Measurements from ENCODE around the gene TNFAIP1. TPM values are rescaled to one million over a fixed set of nuclear protein-coding genes. Genes with fewer than 3 reads are reported as not detected.

Gene TNFAIP1
- total RNA-seq, 8 experiments from 2014 or later = 20.8 to 69.2 (median 24.8) TPM

DNA sequence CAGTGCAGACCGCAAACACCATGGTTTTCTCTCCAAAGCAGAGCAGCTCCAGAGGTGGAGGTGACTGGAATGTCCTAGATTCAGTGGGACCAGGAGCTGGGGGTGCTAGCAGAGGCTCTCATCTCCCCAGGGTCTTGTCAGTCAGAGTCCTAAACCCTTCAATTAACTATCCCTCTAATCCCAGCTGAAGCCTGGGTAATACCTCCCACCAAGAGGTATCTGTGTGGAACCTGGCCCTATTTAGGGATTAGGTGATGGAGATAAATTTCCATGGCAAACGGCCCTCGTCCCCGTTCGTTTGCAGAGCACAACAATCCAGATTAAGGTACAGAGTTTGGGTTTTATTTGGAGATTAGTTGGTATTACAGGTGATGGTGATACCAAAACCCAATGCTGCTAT is 27.6 kb downstream of the TNFAIP1 start:
- peaks cover 2 to 3% of the 10 kb centered on the region in 2 donors for H3K4me1 ChIP-seq (replicated peaks in 1 of 2)
- ATAC-seq (replicated peaks in 6 of 8) = no peak
- in situ Hi-C loops (cut with MboI; ENCODE audit: low pct_unique_long_range_greater_than_20kb in 2 of 9, low sequenced_read_pairs in 9 of 9, unreplicated experiment in 9 of 9) = no loop called here
- 88 to 97% methylated on average over 4 of the region's 5 CpGs; no CpG with 5 or more reads in 8 of the 10 experiments for WGBS, 10 experiments
- no peak overlapping the region for H3K4me3 ChIP-seq
- no peak overlapping the region for H3K27ac ChIP-seq

DNA sequence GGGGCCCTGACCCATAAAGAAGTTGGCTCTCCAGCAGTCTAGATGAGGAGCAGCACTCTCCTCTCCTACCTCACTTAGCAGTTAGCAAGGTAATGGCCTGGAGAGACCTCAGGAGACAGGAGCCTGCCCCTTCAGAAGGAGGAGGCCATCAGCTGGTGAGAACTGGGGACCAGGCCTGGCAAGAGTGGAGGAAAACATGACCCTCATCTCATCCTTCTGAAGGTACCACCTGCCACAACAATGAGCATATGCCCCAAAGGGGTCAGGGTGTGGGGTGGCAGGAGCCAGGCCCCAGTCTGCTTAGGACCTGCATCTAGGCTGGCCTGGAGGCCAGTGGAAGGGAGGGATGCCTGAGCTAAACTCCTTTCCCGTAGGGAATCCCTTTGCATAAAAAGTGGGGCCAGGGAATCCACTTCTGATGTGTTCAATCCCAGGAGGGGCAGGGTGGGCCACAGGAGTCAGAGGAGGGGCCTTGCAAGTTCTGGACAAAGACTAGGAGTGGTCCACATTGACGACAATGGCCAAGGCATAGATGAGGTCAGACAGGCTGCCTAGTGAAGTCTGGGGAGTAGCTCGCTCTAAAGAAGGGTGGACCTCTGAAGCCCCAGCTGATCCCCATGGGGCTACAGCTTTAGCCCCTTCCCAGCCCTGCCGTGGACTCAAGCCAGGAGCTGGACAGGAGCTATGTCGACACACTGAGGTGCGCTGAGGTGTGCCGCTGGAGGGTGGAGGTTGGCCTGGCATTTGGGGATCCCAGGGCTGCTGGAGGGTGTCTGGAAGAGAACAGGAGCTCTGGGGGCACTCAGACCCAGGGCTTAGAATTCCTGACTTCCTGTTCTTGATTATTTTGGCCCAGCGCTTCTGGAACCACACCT is 28.5 kb downstream of the TNFAIP1 start:
- ATAC-seq (replicated peaks in 6 of 8) = no peak
- in situ Hi-C loops (cut with MboI; ENCODE audit: low pct_unique_long_range_greater_than_20kb in 2 of 9, low sequenced_read_pairs in 9 of 9, unreplicated experiment in 9 of 9) = no loop called here
- H3K27ac ChIP-seq = no peak overlapping the region
- H3K4me3 ChIP-seq = no peak overlapping the region
- WGBS, 10 experiments = 90 to 100% methylated on average over 2 to 4 of the region's 8 CpGs; no CpG with 5 or more reads in 8 of the 10 experiments
- H3K4me1 ChIP-seq (replicated peaks in 1 of 2) = no peaks in the 10 kb centered on the region

DNA sequence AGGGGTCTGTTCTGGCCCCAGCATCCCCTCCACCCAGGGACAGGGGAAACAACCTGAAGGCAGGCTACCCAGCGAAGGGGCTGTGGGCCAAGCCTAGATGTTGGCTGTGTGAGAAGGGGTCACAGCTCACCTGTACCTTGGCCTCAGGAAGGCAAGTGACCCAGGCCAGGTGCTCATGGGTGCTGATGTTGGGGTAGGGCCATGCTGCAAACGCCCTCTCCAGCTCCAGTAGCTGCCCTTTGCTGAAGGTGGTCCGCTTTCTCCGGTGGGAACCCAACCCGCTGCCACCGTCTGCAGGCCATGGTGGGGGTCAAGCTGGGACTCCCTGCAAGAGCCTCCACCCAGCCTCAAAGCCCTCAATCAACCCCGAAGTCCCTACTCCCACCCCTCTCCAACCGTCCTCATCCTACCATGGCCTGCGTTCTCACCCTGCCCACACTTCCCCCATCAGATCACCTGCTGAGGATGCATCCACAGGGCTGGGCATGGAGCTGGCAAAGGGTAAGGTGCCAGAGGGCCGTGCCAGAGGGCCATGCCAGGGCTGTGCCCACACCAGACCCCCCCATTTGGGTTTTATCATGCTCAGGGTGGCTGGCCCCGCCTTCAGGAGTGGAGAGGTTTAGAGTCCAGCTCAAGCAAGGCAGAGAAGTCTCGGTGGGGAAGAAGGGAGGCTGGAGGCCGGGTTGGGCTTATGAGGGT is 29.3 kb downstream of the TNFAIP1 start, which contains the start of gene SEBOX:
TSS of gene SEBOX (minus strand) at position 535 of the 699 bp plus-strand sequence. CDS start at position 487, 48 bp downstream.
- in situ Hi-C loops (cut with MboI; ENCODE audit: low pct_unique_long_range_greater_than_20kb in 2 of 9, low sequenced_read_pairs in 9 of 9, unreplicated experiment in 9 of 9) = no loop called here
- Histone ChIP-seq H3K27ac (no peak within 1 kb of the TSS), H3K4me1 (replicated peaks in 1 of 2) (no peaks in the 10 kb centered on the region), H3K4me3 (no peak within 1 kb of the TSS)
- 90 to 100% methylated on average over 1 to 2 of the region's 13 CpGs; no CpG with 5 or more reads in 8 of the 10 experiments for WGBS, 10 experiments
- ATAC-seq (replicated peaks in 6 of 8) = peak in 1 of 8 experiments; percentile 2

DNA sequence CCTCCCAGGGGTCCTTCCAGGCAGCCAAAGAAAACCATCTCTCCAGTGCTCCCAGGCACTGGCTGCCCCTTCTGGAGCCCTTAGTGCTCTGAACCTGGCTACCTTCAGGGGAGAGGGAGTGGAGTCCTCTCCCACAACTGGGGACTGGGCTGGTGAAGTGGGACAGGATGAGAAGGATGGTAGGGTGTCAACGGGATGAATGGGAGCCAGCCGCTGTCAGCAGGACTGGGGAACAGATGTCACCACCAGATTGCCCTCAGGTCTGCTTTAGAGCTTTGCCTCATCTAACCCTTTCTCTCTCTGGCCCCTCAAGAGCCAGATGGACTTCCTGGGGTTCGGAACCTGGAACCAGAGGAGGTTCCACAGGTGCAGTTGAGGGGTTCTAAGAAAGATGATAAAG is 29.9 kb downstream of the TNFAIP1 start:
- no peak overlapping the region for H3K27ac ChIP-seq
- H3K4me3 ChIP-seq = no peak overlapping the region
- WGBS, 10 experiments = 60 to 100% (median 91%) methylated on average over 1 to 3 of the region's 3 CpGs; no CpG with 5 or more reads in 6 of the 10 experiments
- H3K4me1 ChIP-seq (replicated peaks in 1 of 2) = peaks cover 3 to 6% of the 10 kb centered on the region in 2 donors
- in situ Hi-C loops (cut with MboI; ENCODE audit: low pct_unique_long_range_greater_than_20kb in 2 of 9, low sequenced_read_pairs in 9 of 9, unreplicated experiment in 9 of 9) = no loop called here
- ATAC-seq (replicated peaks in 6 of 8) = no peak

DNA sequence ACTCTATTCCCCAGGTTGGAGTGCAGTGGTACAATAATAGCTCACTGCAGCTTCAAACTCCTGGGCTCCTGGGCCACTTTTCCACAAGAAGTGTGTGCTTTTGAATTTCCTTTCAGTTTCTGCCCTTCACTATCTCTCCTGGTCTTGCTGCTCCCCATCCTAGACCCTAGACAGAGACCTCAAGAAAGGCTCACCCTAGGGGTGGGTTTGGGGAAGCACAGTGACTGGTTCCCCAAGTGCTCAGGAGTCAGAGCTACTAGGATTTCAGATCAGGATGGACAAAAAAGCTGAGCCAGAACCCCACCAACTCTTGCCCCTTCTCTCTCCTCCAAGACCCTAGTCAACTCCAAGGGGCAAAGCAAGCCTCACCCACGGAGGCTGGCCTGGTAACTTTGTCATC is 31.0 kb downstream of the TNFAIP1 start:
- peaks cover 9 to 11% of the 10 kb centered on the region in 2 donors for H3K4me1 ChIP-seq (replicated peaks in 1 of 2)
- 80% methylated on average over 1 of the region's 1 CpG; no CpG with 5 or more reads in 9 of the 10 experiments for WGBS, 10 experiments
- ATAC-seq (replicated peaks in 6 of 8) = no peak
- no peak overlapping the region for H3K4me3 ChIP-seq
- in situ Hi-C loops (cut with MboI; ENCODE audit: low pct_unique_long_range_greater_than_20kb in 2 of 9, low sequenced_read_pairs in 9 of 9, unreplicated experiment in 9 of 9) = no loop called here
- no peak overlapping the region for H3K27ac ChIP-seq

DNA sequence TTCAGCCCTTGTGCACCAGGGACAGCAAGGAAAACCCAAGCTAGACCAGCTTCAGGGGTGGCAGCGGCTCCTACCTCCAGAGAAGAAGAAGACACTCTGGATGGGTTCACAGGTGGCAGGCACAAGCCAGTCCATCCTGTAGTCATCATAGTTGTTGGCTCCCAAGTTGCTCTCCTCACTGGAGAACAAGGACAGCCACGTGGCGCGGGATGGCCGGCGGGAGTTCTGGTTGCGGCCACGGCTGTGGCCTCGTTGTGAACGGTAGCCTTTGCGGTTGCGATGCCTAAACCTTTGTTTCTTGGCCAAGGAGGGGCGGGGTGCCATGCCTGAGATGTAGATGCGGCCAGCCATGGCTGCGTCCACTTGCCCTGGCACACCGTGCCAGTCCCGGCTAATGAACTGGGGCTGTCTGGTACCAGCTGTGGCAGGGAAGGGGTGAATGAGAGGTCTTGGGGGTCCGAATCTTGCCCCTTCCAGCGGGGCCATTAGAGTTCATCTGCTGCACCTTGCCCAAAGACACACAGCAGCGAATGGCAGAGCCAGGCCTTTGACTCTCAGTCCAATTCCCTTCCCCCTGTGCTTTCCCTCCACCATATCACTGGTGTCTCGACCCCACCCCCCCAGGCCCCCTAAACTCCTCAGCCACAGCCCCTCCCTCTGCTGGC is 32.2 kb downstream of the TNFAIP1 start:
- Histone ChIP-seq H3K27ac (no peak overlapping the region), H3K4me3 (no peak overlapping the region), H3K4me1 (replicated peaks in 1 of 2) (peaks cover 12 to 15% of the 10 kb centered on the region in 2 donors)
- 78 to 100% (median 86%) methylated on average over 4 to 11 of the region's 21 CpGs; no CpG with 5 or more reads in 7 of the 10 experiments for WGBS, 10 experiments
- in situ Hi-C loops (cut with MboI; ENCODE audit: low pct_unique_long_range_greater_than_20kb in 2 of 9, low sequenced_read_pairs in 9 of 9, unreplicated experiment in 9 of 9) = no loop called here
- no peak for ATAC-seq (replicated peaks in 6 of 8)

DNA sequence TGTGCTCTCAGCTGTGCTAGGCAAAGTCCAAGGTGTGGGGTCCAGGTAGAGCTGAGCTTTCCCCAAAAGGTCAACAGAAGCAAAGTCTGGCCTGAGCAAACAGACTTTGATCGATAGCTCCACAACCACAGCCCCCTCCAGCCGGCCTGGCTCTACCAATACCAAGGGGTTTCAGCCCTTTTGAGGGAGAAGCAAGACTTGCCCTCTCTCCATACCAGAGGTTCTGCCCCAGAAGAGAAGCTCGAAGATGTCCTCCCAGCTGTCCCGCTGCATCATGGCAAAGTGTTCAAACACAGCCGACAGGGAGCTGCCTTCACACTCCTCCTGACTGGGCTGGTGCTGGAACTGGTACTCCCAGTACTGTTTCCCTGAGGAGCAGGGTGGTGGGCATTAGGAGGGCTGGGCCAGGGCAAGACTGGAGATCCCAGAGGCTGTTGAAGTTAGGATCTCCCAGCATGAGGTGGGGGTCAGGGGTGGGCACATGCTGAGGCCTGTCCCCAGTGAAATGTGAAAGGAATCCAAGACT is 32.8 kb downstream of the TNFAIP1 start:
- no CpG with 5 or more reads among the region's 5 CpGs for WGBS, 10 experiments
- ATAC-seq (replicated peaks in 6 of 8) = no peak
- H3K4me3 ChIP-seq = no peak overlapping the region
- in situ Hi-C loops (cut with MboI; ENCODE audit: low pct_unique_long_range_greater_than_20kb in 2 of 9, low sequenced_read_pairs in 9 of 9, unreplicated experiment in 9 of 9) = no loop called here
- no peak overlapping the region for H3K27ac ChIP-seq
- H3K4me1 ChIP-seq (replicated peaks in 1 of 2) = peaks cover 18 to 21% of the 10 kb centered on the region in 2 donors

DNA sequence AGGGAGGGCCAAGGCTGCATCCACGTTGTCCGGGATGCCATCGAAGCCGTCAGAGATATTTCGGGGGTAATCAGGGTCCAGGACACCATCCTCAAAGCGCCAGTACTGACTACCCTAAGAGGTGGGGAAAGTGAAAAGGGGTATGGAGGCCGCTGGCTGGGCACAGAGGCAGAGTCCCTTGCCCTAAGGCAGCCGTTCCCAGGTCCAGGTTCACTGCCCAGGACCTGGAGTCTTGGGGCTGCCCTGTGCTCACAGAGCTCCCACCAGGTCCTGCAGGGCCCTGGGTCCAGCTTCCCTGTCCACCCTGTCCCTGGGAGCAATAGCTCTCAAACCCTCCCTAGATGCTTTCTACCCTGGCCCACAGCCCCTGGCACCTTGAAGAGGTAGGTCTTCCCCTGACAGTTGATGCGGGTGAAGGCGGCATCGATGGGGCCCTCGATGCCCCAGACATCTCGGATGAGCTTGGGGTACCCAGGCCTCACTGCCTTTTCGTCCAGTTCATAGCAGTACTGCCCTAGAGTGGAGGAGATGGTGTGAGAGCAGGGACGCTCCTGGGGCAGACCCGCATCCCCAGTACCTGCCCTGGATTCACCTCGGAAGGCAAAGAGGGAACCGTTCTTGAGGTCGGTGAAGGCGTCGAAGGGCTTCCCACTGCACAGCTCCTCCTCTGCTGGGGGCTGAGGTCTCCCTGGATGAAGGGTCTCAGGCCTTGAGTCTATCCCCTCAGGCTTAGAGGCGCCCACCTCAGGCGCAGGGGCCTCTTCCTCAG is 33.5 kb downstream of the TNFAIP1 start:
- in situ Hi-C loops (cut with MboI; ENCODE audit: low pct_unique_long_range_greater_than_20kb in 2 of 9, low sequenced_read_pairs in 9 of 9, unreplicated experiment in 9 of 9) = no loop called here
- Histone ChIP-seq H3K4me3 (no peak overlapping the region), H3K4me1 (replicated peaks in 1 of 2) (peaks cover 24 to 25% of the 10 kb centered on the region in 2 donors), H3K27ac (no peak overlapping the region)
- WGBS, 10 experiments = 70 to 98% (median 90%) methylated on average over 2 to 9 of the region's 23 CpGs; no CpG with 5 or more reads in 4 of the 10 experiments
- ATAC-seq (replicated peaks in 6 of 8) = no peak

DNA sequence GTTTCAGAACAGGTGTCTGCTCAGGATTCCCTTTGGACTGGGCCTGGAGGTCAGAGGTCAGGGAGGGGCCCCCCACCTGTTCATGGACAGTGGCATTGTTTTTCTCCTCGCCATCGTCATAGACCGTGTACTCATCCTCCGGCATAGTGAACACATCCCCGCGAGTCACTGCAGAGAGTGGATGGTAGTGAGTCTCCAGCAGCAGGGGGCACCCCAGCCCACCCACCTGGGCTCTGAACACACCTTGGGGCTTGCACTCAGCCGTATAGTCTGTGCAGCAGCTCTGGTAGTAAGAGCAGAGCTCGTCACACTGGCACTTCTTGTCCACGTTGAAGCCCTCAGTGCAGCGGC is 34.1 kb downstream of the TNFAIP1 start:
- Histone ChIP-seq H3K4me1 (replicated peaks in 1 of 2) (peaks cover 24 to 26% of the 10 kb centered on the region in 2 donors), H3K27ac (no peak overlapping the region), H3K4me3 (no peak overlapping the region)
- WGBS, 10 experiments = 18 to 87% methylated on average over 3 of the region's 10 CpGs; no CpG with 5 or more reads in 8 of the 10 experiments
- no peak for ATAC-seq (replicated peaks in 6 of 8)
- in situ Hi-C loops (cut with MboI; ENCODE audit: low pct_unique_long_range_greater_than_20kb in 2 of 9, low sequenced_read_pairs in 9 of 9, unreplicated experiment in 9 of 9) = no loop called here

DNA sequence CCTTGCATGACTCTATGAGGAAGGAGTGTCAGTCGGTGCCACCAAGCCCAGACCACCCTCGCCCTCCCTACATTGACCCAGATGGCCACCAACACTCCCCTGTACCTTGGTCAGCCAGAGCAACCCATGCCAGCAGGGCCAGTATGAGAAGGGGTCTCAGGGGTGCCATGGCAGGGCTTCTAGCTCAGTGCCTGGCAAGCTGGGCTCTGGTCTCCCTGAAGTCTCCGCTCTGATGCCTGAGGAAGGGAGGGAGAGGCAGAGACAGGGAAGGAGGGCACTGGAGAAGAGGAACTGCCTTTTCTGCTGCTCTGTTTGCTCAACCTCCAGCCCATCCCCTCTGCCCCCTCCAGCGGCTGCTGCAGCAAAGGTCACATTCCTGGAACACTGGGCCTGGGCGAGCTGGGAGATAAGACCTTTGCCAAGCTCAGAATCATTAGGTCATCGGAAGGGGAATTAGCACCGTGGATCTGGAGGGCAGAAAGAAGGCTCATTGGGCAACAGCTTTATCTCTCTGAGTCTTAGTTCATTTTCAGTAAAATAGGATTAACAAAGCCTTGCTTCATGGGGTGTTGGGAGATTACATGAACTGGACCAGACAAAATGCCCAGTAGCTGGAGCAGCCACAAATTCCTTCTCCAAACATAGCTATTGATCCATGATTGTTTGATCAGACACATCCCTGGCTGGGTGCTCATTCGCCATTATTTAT is 34.6 kb downstream of the TNFAIP1 start, which contains the start of gene VTN:
TSS of gene VTN (minus strand) at position 273 of the 709 bp plus-strand sequence. CDS start at position 169, 104 bp downstream.
- H3K27ac ChIP-seq = no peak within 1 kb of the TSS
- no peak for ATAC-seq (replicated peaks in 6 of 8)
- peaks cover 24 to 26% of the 10 kb centered on the region in 2 donors for H3K4me1 ChIP-seq (replicated peaks in 1 of 2)
- WGBS, 10 experiments = 7 to 80% (median 33%) methylated on average over 1 to 5 of the region's 8 CpGs; no CpG with 5 or more reads in 1 of the 10 experiments
- in situ Hi-C loops (cut with MboI; ENCODE audit: low pct_unique_long_range_greater_than_20kb in 2 of 9, low sequenced_read_pairs in 9 of 9, unreplicated experiment in 9 of 9) = no loop called here
- peak within 1 kb of the TSS in 3 of 5 donors; percentile 7 to 68 (median 13) for H3K4me3 ChIP-seq

DNA sequence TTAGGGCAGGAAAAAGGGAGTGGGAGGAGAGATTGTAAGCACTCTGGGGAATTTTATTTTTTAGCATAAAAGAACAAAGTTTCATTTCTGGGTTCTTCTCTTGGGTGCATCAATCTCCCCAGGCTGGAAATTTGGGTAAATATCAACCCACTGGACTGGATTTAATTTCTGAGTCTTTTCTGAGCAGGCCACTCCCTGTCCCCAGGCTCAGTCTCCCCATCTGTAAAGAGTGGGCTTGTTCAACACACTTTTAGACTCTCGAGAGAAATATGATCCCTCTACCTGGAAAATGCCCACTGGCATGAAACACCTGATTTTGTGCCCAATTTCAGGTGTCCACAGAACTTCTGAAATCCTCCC is 35.2 kb downstream of the TNFAIP1 start:
- Histone ChIP-seq H3K4me1 (replicated peaks in 1 of 2) (peaks cover 24 to 26% of the 10 kb centered on the region in 2 donors), H3K4me3 (peak overlapping the region in 2 of 5 donors; percentile 13 to 68), H3K27ac (no peak overlapping the region)
- WGBS, 10 experiments = 100% methylated on average over 1 of the region's 1 CpG; no CpG with 5 or more reads in 8 of the 10 experiments
- ATAC-seq (replicated peaks in 6 of 8) = no peak
- in situ Hi-C loops (cut with MboI; ENCODE audit: low pct_unique_long_range_greater_than_20kb in 2 of 9, low sequenced_read_pairs in 9 of 9, unreplicated experiment in 9 of 9) = no loop called here
